Bone marrow (tissue), 2 donors: Measurements from ENCODE around the gene DCAF8L2.
"Not testable (repeated sequence)": the region's sequence is repeated elsewhere in the genome, so short reads cannot be mapped to it uniquely, and the experiment has no call there.

Experiments
- DNase-seq, 2 donors: peaks; one replicate each; lab custom pipeline; 2025; lab: John Stamatoyannopoulos, UW

DCAF8L2 gene

DNA sequence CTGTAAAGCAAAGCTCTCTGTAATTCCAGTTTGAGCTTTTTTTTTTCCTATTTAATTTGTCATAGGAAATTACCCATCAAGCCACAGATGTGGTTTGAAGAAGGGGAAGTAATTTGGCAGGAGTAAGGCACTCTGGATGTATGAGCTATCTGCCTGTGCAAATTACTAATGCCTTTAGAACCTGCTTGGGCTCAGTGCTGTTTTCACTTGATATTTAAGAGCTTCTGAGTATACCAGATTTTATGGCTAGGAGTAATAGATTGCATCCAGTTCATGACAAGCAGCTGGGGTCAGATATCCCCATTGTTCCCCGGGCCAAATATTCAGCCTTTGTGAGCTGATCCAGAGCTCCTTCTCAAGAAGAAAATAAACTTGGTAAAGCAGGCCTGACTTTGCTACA is 89.1 kb downstream of the DCAF8L2 start:
- no peak for DNase-seq

DNA sequence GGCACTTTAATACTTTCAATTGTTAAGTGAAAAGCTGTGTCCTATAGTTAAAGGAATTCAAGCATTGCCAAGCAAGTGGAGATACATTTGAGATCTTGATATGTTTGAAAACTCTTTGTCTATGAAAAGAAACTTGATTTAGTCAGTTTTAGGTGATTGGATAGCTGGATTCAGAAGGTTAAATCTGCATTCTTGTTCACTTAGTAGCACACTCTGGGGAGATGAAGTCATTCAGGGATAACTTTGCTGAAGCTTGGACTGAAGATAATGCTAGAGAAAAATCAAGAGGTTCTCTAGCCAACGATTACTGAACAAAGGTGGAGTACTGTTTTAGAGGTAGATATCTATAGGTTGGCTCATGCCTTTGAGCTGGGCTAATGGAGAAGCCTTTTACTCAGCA is 90.6 kb downstream of the DCAF8L2 start:
- no peak for DNase-seq

DNA sequence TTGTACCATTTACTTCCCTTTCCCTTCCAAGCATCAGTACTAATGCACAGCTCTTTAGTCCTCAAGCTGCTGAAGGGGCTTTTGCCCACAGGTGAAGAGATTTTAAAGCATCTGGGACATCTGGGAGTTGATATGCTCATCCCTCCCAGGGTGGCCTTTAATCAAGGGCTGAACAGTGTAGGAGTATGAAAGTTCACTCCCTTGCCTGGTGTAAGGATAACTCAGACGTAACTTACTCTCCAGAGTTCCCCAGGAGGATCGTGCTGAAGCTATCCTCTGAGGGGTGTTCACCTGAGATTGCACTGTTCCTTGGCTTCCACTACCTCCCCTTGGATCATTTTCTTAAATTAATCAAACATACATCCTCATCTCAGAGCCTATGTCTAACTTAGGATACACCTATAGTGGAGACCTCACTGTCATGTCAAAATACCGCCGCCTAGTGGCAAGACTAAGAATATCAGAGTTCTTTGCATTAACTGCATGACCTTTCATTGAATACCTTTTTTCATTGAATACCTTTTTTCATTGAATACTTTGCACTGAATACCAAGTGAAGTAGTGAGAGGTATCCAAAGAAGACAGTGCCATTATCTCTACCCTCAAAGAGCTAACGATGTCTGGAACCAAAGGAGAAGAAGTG is 93.5 kb downstream of the DCAF8L2 start:
- DNase-seq = not testable (repeated sequence)

DNA sequence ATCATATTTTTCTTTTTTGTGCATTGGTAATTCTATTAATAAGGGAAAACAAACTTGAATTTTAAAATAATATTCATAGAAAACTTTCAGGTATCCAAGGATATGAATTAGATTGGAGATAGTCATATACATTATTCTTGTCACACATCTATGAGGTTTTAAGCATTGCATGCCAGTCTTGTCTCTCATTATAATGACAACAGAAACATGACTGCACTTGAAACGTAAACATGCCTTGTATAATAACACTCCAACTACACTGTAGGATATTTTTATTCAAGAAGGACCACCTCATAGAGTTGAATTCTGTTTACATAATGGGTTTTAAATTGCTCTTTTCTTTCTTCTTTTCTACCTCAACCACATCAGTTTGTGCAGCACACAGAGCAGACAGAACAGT is 104.5 kb downstream of the DCAF8L2 start:
- no peak for DNase-seq

DNA sequence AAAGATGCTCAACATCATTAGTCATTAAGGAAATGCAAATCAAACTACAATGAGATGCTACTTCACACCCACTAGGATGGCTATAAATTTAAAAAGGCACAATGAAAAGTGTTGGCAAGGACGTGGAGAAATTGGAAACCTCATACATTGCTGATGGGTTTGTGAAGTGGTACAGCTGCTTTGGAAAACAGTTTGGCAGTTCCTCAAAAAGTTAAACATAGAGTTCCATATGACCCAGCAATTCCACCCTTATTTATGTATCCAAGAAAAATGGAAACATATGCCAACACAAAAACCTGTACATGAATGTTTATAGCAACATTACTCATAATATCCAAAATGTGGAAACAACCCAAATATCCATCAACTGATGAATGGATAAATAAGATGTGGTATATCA is 116.4 kb downstream of the DCAF8L2 start:
- no peak for DNase-seq

DNA sequence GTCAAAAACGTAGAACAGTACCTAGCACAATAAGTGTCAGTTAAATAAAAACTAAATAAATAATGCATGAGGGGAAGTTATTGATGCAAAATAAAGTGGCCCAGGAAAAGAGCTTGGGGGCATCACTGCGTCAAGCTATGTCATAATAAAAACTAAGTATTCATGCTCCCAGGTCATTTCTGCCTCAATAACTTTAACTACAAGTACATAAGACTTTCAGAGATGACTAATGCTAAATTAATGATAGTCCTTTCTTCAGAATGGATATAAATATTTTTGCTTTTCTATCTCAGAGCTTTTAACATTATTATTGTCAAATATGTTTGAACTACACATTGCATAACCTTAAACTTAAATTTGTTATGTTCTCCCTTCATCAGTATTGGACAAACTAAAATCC is 125.5 kb downstream of the DCAF8L2 start:
- DNase-seq = no peak

DNA sequence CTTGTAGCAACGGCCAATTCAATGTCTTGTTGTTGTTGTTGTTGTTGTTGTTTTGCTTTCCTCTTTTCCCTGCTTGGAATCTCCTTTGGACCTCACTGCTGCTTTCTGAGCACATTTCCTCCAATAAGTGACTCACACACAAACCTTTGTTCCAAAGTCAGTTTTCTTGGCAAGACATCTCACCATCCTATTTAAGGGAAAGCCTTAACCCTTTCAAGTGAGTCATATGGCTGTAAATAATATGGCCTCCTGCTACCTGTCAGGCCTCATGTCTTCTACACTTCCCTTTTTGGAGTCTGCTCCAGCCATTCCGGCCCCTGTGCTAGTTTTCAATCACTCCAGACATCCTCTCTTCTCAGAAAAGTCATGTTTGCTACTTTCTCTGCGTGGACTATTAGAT is 138.1 kb downstream of the DCAF8L2 start:
- no peak for DNase-seq

DNA sequence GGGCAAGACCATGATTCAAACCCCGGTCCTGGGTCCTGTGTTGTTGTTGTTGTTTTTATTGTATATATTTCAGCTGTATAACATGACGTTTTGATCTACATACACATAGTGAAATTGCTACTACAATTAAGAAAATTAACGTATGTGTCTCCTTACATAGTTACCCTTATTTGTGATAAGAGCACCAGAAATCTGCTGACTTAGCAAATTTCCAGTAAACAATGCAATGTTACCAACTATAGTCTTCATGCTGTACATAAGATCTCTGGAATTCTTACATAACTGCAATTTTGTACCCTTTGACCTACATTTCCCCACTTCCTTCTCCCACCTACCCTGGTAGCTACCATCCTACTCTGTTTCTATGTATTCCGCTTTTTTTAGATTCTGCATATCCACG is 141.8 kb downstream of the DCAF8L2 start:
- DNase-seq = no peak

DNA sequence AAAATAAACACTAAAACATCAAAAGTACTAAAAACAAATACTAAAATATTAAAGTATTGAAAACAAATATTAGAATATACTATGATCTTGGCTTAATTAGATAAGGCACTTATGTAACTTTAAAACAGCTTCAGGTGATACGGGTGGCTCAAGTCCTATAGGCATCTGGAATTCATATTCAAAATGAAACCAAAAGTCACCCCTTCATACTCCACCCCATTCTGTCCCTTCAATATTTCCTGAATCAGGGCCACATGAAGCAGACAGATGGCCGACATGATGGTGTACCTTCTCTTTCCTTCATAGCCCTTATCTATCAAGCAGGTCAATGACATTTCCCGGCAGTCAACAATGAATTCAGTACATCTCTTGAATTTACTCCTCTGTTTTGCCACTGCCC is 145.8 kb downstream of the DCAF8L2 start:
- no peak for DNase-seq

DNA sequence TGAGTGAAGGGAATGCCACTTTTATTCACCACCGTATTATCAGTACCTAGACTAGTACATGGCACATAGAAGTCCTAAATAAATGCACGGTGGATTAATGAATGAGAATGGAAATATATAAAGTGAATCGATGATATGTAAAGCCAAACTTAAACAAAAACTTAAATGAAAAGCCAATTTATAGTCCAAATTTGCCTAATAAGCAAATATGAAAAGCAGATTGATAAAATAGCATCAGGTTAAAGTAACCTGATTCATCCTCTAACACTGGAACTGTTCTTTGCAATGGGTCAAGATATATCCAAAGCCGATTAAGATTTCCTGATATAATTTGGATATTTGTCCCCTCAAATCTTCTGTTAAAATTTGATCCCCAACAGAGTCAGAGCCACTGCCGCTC is 150.8 kb downstream of the DCAF8L2 start:
- DNase-seq = no peak

DNA sequence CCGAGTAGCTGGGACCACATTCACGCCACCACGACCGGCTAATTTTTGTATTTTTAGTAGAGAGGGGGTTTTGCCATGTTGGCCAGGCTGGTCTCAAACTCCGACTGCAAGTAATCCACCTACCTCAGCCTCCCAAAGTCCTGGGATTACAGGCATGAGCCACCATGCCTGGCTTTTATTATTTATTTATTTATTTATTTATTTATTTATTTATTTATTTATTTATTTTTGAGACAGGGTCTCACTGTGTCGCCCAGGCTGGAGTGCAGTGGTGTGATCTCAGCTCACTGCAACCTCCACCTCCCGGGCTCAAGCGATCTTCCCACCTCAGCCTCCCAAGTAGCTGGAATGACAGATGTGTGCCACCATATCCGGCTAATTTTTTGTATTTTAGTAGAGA is 153.4 kb downstream of the DCAF8L2 start:
- DNase-seq = not testable (repeated sequence)

DNA sequence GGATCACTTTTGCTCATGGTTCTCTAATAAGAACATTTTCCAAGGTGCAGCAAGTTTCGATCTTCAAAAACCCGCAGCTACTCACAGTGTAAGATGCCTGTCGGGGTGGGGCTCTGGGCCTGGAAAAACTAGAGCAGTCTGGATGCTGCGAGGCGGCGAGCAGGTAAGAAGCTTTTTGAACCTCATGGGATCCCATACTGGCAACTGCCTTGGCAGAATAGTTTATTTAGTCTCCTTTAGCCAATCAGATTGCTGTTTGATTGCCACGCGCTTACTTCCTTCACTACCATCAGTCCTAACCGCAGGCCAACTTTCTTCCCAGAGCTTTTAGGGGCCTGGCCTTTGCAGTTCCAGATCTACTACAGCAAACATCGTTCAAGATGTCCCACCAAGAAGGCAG is 156.4 kb downstream of the DCAF8L2 start:
- no peak for DNase-seq

DNA sequence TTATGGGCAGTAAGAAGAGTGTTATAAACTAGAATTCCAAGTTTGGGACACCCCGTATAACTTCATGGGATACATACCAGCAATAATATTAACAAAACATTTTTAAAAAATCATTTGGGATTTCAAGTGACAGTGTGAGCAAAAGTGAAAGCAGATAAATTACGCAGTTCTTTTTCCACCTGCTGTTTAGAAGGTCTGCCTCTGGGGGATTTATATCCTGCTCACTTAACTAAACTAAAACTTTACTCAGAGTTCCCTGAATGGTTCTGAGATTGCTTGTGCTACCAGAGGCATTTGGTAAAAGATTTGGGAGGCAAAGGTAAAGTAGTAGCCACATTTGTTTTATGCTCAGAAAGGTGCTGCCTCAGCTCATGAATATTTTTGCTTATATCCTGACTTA is 160.2 kb downstream of the DCAF8L2 start:
- DNase-seq = not testable (repeated sequence)

DNA sequence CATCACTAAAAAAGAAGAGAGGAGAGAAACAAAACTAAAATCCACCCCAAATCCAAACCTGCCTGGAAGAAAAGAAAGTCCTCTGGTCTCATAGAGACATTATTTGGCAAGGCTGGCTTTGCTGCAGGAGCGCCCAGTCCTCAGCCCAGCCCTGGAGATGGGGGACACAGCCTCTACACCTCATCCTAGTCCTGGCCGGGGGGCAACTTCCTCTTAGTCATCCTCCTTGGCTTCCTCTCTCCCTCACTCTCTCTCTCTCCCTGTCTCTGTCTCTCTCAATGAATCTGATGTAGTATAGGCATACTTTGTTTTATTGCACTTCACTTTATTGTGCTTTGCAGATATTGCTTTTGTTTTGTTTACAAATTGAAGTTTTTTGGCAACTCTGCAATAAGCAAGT is 161.8 kb downstream of the DCAF8L2 start:
- DNase-seq = no peak

DNA sequence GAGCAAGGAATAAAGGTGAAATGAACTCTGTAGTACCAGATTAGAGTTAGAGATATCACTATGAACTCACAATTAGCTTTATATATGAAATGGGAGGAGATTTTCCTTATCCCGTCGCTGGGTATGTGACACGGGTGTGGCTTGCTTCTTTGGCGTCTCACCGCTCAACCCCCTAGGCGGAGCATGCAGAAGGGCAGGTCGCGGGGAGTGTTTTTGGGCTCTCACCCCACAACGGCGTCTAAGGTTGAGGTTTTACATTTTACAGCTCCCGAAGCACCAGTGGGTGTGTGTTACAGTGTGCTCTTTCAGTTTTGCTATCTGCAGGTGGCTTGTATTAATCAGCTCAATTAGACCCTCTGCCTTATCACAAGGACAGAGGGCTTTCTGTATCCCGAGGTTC is 175.6 kb downstream of the DCAF8L2 start:
- DNase-seq = no peak

DNA sequence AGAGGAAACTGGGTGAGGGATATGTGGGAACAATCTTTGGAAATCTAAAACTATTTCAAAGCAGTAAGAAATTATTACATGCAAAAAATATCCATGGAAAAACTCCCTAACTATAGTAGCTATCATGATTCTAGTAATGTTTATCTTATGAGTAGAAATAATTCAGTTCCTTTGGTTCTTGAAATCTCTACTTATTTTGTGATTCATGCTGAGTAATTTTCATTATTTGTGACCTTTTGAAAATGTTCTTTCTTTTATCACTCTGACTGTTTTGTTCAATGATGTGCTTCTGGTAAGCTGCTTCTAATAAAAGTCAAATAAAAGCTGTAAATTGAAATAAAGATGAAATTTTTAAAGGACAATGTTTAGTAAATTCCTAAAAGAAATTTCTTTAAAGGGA is 177.2 kb downstream of the DCAF8L2 start:
- DNase-seq = no peak

DNA sequence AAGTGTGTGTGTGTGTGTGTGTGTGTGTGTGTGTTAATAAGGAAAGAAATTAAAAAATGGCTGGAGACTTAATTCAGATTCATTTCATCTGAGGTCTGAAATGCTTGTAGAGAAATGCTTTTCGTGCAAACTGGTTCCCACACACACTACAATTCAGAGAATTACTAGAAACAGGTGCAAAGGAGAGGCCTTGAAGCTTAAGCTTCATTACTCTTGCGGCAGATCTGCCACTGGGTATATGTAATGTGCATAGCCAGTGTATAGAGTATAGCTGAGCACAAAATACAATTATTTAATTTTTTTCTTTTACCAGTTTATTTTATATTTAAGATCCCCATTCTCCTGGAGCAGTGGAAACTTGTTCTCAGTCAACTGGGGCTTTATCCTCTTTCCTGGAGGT is 185.8 kb downstream of the DCAF8L2 start:
- no peak for DNase-seq

DNA sequence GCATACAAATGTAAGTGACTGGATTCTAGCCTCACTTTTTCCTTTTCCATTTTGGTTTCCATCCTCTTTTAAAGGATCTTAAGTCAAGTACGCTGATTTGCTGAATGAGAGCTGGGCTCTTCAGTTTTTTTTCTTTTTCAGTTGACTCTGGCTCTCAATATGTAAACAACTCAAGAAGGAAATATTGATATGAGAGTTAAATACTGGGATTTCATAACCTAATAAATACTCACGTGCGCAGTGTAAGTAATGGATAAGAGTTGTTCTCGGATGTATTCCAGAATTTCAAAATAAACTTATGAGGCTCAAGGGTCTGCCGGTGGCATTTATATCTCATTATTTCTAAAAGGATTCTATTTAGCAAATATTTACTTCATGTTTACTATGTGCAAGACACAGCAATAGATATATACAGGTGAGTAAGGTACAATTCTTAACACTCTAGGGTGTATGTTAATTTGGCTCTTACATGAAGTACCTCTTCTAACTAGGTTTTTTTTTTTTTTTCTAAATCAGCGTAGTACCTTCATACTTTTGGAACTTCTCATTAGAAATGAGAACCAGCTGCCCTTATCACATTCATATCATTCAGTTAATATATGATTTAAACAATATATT is 206.6 kb downstream of the DCAF8L2 start:
- DNase-seq = no peak

DNA sequence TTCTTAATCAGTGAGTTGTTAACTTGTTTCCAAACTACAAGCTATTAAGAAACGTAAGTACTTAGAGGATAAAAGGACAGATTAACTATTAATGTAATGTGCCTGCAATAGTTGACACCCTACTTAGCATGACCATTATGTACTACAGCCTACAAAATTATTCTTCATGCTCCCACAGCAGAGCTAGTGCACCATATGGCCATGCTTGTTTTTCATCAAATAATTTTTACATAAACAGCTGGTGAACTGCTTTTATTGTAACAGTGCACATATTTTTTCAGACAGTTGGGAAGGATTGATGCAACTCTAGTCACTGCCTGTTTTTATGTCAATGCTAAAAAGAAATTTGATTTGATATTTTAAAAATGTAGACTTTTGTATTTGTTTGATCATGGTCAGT is 207.4 kb downstream of the DCAF8L2 start:
- no peak for DNase-seq
